EL (cell line): ENCODE measurements around the gene ALOX15B.

Source experiments
- DNase-seq: peaks from one replicate; pipeline ENCODE4 v3.0.0-alpha.2; 2016

The ALOX15B gene

GRCh38 chr17:8038954-8039610 is at the start of gene ALOX15B:
Gene ALOX15B (plus strand): TSS chr17:8039059. CDS start chr17:8039156, 97 bp downstream.
- no peak for DNase-seq

GRCh38 chr17:7989781-7990655 is 48.8 kb upstream of the ALOX15B start:
- peak; percentile 79 for DNase-seq

- peak; percentile 77 for DNase-seq
These were observed 46.3 kb upstream of the ALOX15B start for GRCh38 chr17:7992516-7992915.

GRCh38 chr17:7992924-7993323 is 45.9 kb upstream of the ALOX15B start:
- DNase-seq = no peak

GRCh38 chr17:7993972-7994589 is 44.8 kb upstream of the ALOX15B start:
- DNase-seq = no peak

- no peak for DNase-seq
These were observed 43.1 kb upstream of the ALOX15B start for GRCh38 chr17:7995724-7996123.

- DNase-seq = peak; percentile 38
These were observed 41.7 kb upstream of the ALOX15B start for GRCh38 chr17:7997186-7997585.

- no peak for DNase-seq
These were observed 36.7 kb upstream of the ALOX15B start, which contains the start of gene GUCY2D for GRCh38 chr17:8001976-8002720. Gene GUCY2D (plus strand): TSS chr17:8002615. CDS start chr17:8003048, 433 bp downstream.

- DNase-seq = no peak
These were observed 35.9 kb upstream of the ALOX15B start for GRCh38 chr17:8002721-8003593.

GRCh38 chr17:8003594-8004181 is 35.2 kb upstream of the ALOX15B start:
- DNase-seq = no peak

GRCh38 chr17:8004899-8005298 is 34.0 kb upstream of the ALOX15B start:
- peak; percentile 90 for DNase-seq

- DNase-seq = peak; percentile 71
These were observed 33.5 kb upstream of the ALOX15B start for GRCh38 chr17:8005357-8005756.

GRCh38 chr17:8005967-8006730 is 32.7 kb upstream of the ALOX15B start:
- no peak for DNase-seq

GRCh38 chr17:8006836-8007680 is 31.8 kb upstream of the ALOX15B start:
- no peak for DNase-seq

- no peak for DNase-seq
These were observed 31.0 kb upstream of the ALOX15B start for GRCh38 chr17:8007836-8008235.

GRCh38 chr17:8012045-8012580 is 26.7 kb upstream of the ALOX15B start:
- DNase-seq = no peak

GRCh38 chr17:8012996-8013640 is 25.7 kb upstream of the ALOX15B start:
- DNase-seq = no peak

- no peak for DNase-seq
These were observed 24.9 kb upstream of the ALOX15B start for GRCh38 chr17:8013731-8014557.
